DMS79 treated with DMSO at 0.1 percent for 48 hours (cell line): Measurements from ENCODE around the gene CCDC195.

Experiments
- DNase-seq: peaks from one replicate; lab custom pipeline; 2025; lab: John Stamatoyannopoulos, UW

Gene CCDC195, protein sequence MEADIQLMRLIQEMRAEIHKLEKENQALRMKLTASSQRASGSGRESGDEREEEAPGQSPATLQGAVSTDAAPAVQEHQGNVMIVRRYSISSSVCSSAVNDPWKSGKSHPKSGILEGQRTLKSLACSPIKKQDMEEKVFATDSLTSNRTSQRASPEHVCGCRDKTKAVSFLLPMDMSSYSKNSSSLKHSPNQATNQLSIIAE

DNA sequence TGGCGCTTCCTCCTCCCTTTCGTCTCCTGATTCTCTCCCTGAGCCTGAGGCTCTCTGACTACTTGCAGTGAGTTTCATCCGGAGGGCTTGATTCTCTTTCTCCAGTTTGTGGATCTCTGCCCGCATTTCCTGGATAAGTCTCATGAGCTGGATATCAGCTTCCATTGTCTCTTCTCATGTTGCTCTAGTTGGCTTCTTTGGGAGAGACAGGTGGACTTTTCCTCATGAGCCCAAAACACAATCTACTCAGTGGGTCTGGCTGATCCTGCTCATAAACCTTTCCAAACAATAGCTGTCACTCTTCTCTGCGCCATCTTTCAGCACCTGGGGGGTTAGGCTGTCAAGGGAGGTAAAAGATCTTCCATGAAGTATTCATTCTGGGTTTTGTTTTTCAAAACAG, at the start of gene CCDC195:
CCDC195 (minus strand) TSS at position 165 of the 400 bp plus-strand sequence; CDS start at position 165, 0 bp downstream.
- DNase-seq: no peak

DNA sequence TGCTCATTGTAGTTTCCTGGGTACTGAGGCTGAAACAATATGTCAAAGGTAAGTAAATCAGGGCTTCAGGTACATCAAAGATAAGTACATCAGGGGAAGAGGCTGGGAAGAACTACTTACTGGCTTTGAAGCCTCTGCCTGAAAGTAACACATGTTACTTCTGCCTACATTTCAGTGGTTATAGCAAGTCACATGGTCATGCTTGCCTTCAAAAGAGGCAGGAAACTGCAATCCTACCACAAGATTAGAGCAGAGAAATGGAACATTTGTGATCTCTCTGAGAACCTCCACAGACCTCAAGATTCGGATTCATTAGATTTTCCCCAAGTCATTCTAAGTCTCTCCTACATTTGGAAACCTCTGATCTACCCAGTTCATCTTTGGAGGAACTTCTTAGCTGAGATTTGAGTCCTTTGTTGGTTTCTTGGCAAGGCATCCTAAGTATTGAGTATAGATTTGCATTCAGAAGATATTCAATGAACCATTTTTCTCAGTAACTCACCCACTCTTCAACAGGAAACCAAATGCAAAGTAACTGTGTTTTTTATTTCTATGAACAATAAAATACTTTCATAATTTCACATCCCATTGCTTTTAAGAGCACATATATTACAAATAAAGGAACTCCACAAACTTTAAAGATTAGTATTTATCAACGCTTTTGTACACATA, 48.5 kb upstream of the CCDC195 start:
- no peak for DNase-seq

DNA sequence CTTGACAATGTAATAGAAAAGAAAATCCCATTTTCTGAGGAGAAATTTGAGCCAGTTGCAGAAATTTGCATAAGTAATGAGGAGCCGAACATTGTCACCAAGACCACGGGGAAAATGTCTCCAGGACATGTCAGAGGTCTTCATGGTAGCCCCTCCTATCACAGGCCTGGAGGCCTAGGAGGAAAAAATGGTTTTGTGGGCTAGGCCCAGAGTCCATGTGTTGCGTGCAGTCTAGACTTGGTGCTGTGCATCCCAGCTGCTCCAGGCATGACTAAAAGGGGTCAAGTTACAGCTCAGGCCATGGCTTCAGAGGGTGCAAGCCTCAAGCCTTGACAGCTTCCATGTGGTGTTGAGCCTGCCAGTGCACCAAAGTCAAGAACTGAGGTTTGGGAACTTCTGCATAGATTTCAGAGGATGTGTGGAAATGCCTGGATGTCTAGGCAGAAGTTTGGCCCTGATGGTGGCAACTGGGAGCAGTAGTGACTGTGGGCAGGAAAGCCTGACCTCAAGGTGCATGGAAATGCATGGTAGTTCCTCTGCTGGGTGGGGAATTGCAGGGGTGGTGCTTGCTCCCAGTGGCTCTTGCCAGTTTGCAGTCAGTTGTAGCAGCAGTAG, 41.9 kb upstream of the CCDC195 start:
- no peak for DNase-seq

DNA sequence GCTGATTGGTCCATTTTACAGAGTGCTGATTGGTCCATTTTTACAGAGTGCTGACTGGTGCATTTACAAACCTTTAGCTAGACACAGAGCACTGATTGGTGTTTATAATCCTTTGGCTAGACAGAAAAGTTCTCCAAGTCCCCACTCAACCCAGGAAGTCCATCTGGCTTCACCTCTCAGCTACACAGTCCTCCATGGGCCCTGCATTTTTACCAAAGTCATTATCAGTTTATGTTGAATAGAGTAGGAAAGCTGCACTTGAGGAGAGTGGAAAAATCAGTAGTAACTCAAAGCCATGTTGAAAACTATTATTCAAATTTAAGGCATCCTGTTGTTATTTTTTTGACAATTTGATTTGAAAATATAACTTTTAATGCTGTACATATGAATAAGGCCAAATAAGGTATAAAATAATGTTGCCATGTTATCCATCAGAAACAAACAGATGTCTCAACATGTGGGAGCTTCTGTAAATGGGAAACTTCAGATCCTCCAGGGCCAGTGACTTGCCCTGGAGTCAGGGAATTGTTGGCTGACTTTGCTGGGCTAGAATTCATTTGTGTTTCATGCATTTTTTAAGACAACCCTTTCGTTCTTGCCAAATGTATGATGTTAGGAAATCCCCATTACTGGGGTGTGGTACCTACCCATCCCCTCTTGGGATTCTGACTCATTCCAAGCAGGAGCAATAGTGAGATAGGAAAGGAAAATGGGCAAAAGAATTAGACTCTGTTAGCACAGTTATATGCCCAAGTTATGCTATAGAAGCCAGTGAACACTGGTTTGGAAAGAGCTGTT, 37.8 kb upstream of the CCDC195 start:
- no peak for DNase-seq

DNA sequence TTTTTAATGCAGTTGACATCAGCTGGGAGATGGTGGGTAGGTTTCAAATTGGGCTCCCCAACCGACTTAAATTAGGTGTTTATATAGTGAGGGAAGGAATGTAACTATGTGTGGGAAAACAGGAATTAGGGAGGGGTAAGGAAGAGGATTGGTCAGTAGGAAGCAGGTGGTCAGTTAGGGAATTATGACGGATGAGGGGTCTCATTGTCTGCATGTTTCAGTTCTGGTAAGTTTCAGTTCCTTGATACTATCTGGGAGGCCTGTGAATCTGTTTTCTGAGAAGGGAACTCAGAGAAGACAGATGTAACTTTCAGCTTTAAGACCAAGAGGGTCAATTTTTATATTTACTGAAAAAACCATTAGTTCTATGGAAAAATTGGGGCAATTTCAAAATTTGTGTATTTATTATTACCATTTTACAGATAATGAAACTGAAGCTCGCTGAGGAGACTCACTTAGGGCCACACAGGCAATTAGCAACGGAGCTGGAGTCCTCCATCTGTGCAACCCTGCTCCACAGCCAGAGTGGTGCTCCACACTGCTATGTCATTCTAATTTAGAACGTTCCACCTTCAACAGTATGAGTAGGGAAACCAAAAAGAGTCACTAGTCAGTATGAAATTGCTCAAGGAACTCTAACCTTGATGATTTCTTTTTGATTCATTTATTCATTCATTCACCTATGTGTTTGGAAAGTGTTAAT, 36.0 kb upstream of the CCDC195 start:
- no peak for DNase-seq

DNA sequence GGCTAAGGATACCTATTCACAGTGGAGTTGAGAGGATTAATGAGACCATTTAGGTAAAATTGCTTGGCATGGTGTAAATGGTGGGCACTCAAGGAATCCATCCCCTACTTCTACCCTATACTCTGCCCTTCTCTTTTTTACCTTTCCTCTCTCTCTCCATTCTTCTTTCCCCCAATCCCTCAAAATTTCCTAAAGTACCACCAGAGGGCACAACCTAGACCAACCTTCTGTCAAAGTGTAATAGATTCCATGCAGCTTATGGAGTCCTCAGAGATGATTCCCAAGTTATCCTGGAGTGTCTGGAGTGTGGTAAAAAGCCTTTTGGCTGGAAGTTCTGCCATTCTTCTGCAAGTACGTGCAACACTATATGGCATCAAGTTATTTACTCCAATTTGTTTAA, 33.0 kb upstream of the CCDC195 start:
- DNase-seq: no peak

DNA sequence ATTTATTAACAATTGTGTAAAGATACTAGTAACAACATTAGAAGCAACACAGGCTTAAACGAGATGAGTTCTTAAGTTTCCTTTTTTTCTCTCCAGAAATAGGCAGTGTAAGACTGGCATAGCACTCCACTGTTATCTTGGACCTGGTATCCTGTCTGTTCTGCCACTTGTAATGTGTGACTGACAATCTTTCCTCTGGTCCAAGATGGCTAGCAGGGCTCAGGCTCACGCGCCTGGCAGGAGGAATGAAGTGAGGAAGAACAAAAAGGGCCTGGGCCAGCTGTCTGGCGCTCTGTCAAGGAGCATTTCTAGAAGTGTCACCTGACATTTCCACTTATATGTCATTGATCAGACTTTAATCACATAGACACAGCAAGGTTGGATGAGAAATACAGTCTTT, 31.6 kb upstream of the CCDC195 start:
- no peak for DNase-seq

DNA sequence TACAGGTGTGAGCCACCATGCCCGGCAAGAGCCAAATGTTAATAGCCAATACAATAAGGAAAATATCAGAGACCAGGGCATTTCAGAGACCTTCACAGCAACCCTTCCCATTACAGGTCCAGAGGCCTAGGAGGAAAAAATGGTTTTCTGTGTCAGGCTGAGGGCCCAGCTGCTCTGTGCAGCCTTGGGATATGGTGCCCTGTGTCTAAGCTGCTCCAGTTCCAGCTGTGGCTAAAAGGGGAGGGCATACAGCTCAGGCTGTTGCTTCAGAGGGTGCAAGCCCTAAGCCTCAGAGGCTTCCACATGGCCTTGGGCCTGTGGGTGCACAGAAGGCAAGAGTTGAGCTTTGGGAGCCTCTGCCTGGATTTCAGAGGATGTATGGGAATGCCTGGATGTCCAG, 20.1 kb upstream of the CCDC195 start:
- no peak for DNase-seq

DNA sequence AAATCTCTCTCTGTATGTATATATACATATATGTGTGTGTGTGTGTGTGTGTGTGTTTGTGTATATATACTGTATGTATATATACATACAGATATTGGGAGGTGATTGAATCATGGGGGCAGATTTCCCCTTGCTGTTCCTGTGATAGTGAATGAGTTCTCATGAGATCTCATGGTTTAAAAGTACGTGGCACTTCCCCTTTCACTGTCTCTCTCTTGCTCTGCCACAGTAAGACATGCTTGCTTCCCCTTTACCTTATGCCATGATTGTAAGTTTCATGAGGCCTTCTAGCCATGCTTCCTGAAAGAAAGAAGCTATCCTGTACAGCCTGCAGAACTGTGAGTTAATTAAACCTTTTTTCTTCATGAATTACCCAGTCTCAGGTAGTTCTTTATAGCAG, 18.8 kb upstream of the CCDC195 start:
- no peak for DNase-seq

DNA sequence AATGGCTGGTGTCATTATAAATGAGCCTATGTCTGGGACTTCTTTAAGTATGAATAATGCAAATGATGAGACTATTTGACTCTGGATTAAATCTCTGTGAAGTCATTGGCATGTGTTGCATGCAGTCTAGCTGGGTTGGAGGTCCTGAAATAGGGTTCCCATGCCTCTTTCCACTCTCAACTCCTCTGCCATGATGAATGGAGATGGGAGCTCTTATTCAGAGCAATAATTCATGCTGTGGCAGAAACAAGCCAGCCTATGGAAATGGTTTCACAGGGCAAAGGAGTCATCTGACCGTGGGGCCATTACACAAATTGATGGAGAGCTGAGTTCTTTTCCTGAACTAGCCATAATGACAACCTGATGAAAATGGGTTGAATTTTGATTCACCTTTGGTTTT, 15.5 kb upstream of the CCDC195 start:
- no peak for DNase-seq

DNA sequence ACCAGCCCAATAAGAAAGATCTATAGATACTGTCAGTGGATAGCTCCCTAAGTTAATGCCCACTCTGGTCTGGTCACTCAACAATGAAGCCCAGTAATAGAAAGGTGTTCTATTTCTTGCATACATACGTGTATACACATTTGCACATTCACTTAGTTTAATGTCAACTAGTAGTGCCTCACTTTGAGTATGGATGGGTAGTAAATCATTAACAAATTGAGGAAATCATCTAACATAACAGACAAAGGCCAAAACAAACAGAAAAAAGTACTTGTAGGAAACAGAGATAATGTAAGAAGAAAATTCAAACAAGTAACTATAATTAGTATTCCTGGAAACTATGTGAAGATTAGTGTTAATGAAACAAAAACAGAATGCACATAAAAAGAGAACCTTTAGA, 13.3 kb upstream of the CCDC195 start:
- DNase-seq: no peak

DNA sequence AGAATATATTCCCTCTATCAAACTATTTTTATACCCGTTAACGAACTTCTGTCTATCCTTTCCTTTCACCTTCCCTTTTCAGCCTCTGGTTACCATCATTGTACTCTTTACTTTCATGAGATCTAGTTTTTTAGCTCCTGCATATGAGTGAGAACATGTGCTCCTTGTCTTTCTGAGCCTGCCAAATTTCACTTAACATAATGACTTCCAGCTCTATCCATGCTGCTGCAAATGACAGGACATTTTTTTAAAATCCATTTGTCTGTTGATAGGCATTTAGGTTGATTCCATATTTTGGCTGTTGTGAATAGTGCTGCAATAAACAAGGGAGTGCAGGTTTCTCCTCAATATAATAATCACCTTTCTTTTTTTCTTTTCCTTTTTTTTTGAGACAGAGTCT, 8.2 kb upstream of the CCDC195 start:
- DNase-seq: no peak

DNA sequence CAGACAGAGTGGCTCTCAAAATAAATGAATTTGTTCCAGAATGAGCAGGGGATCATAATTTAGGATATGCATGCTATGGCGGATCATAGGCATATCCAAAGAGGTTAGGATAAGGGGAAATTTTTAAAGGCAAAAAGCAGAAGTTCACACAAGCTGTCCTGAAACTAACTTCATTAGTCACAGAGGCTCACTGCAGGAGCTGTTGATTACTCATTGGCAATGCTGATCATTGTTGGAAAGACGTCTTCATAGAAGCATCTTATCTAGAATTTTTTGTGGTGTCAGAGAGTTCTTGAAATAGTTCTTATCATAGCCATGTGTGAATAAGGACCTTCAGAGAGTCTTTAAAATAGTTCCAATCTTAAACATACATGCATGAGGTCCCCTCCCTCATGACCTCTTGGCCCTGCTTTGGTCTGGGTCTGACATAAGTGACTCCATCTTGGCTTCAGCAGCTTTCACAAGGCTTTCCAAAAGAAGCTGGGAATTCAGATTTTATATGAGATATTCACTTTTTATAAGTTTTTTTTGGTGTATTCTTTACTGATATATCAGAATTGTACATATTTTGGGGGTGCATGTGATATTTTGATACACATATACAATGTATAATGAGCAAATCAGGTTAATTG, 7.5 kb upstream of the CCDC195 start:
- no peak for DNase-seq

DNA sequence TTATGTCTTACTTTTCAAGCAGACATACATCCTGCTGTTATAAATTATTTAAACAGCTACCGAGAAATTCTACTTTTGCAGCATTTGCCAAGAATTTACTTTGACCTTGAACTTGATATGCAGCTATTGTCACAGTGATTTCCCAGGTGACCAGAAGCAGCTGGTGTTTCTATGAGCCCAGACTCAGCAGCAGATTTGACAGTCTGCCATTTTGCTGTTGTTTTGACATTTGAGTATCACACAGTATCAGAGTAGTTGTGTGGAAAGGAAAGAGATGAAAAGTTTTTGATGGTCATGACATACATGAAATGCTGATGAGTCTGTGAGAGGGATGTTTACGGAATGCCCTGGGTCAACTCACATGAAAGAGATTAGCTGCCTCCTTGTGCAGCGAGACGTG, 6.6 kb upstream of the CCDC195 start:
- no peak for DNase-seq

DNA sequence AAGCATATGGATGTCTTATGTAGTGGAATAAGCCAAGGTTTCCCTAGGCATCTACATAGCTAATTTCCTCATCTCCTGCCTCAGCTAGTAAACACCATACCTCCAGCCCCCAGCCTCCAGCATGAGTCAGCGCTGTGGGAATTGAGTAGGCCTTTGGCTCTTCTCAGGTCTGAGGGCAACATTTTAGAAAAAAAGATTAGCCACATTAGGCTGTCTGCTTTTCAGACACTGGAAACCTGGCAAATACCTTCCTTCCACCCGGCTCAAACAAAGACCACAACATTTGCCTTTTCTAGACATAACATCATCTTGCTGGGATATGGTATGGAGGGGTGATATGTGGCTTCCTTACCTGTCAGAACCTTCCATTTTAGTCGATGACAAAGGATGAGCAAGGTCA, 6.1 kb upstream of the CCDC195 start:
- DNase-seq: no peak

DNA sequence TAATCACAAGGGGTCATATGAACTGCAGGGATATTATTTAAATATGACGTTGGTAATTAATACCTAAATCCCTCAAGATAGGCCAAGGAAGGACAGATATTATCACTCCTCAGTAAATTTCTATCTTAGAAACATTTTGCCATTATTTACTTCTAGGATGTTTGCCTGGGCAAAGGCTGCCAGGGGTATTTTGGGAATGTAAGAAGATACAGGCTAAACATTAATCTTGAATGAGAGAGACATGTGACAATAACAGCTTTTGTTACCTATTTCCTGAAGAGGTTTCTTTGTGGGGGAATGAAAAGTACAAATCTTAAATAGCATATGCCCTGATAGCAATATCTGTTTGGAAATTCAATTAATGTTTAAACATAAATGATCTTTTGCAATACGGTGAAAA, 756 bp upstream of the CCDC195 start:
- DNase-seq: no peak

DNA sequence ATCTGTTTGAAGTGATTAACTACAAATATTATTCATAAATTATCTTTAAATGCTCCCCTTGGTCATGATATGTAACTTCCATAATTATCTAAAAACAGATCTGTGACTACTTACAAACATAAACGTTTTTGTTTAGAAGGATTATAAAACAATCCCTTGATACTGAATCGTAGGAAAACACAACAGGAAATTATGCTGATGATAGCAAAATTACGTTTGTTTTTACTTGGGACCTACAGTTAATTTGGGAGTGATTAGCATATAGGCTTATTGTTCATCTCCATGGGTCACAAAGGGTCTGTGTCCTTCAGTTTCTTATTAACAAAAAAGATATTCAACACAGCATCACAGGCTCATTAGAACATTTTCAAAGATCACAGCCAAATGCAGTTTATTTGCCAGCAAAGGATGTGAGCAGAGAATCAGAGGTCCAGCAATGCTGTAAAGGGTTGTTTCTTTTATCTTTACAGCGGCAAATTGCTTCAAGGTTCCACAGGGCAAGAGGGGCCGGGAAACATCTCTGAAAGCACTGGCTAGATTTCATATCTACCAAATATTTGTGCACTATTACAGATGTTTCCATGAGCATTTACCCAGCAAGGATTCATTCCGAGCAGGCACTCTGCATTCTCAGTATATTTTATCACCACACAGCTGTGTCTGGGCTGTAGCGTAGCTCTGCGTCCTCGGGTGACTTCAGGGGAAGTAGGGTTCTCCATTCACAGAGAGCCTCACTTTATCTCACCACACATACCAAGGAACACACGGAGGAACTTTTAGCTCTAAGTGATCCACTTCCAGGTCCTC, 4.1 kb downstream of the CCDC195 start:
- DNase-seq: no peak

DNA sequence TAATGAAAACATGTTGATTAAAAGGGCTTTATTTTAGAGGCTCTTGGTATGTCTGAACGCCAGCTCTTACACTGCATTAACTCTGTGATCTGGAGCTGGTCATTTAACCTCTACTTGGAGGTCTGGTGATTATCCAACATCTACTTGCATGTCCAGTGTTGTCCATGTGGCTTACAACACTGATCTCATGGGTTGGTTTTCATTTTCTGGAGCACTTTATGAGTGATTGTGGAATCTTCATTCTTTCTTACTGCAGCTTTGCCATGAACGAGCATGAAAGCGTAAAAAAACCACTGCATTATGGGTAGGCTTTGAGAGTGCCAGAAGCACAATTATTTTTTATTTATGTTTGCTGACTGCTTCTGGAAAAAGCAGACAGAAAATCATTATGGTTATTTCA, 4.8 kb downstream of the CCDC195 start:
- no peak for DNase-seq

DNA sequence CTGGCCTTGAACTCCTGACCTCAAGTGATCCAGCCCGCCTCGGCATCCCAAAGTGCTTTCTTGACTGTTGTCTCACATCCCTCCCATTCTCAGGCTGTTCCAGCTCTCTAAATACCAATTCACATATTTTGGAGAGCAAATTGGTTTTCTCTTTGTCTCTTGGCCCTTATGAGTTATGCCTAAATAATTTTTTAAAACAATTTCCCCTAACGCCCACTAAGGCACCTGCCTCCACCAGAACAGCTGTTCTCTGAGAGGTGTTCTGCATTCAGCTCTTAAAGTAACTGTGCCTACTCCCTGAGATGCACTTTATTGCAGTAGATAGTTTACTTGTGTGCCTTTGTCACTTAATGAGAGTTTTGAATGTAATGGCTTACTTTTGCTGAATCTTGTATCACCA, 6.9 kb downstream of the CCDC195 start:
- no peak for DNase-seq

DNA sequence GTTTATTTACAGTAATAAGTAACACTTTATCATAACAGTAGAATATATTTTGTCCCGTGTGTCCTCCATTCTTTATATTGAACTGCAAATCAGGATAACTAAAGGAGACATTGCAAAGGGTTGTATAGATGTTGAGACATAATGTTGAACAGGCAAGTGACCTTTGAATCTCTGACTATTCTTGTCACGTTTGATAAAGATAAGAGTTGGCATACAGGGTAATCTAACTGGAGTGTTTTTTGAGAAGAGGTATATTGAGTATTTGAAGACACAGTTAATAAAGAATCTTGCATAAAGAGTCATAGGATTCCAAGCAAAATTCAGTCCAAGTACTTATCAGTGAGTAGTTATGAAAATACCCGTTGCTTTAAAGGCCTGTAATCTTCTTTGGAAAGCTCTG, 21.7 kb downstream of the CCDC195 start:
- DNase-seq: no peak

DNA sequence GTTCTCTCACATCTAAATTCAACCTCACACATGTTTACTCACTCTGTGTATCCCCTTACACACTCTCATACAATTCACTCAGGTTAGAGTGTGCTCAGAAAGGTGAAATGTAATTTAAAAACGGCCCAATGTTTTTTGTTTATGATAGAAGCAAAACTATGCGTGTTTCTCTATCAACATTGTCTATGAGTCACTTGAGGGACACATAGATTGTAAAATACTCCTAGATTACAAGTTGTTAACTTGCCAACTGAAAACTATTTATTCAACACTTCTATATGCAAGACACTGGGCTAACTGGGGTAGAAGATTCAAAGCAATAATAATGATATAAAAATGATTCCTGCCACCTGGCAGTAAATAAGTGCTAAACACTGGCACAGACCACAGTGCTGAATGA, 24.6 kb downstream of the CCDC195 start:
- DNase-seq: no peak
